ENCODE data around the gene RBM18. TPM values are rescaled to one million over a fixed set of nuclear protein-coding genes. Genes with fewer than 3 reads are reported as not detected.

Gene RBM18
- total RNA-seq, 1 experiment from 2014 or later = 32.5 TPM

DNA sequence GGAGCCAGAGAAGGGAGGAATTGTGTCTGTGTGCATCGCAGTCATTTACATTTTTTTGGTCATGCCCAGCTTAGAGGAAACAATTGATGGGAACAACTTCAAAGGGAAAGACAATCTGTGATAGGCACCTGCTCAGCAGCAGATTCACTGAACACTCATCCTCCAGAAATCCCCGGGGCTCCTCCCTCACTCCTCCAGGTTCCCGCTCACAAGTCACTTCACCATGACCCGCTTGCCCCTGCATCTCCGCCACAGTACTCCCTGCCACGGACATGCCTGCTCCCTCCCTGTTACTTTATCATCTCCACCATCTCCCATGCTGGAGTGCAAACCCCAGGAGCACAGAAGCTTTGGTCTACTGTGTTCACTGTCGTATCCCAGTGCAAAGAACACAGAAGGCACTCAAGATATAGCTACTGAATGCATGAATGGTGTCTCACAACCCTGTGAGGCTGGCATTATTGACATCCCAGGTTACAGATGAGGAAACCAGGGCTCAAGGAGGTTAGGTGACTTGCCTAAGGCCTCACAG, 52.1 kb downstream of the RBM18 start:
- H3K4me1 ChIP-seq (ENCODE audit: control insufficient read depth in 1 of 2, insufficient read depth in 2 of 2, low read length in 2 of 2) = peaks cover 3 to 16% of the 10 kb centered on the region in 2 experiments; a peak in 3 of 4 replicates
- H3K9ac ChIP-seq (ENCODE audit: low read length) = no peak overlapping the region
- no peak overlapping the region for H3K4me2 ChIP-seq (ENCODE audit: low read length)
- intact Hi-C loops (cut with micrococcal nuclease) = no loop called here
- H3K9me3 ChIP-seq (ENCODE audit: control insufficient read depth in 1 of 2, insufficient read depth in 1 of 2, low read depth in 1 of 2, low read length in 2 of 2) = no peaks in the 10 kb centered on the region
- BruUV-seq (replicated peaks) = no TSS peak
- no peaks in the 10 kb centered on the region for H4K20me1 ChIP-seq (ENCODE audit: insufficient read depth)
- ATAC-seq (no peak), DNase-seq (ENCODE audit: low read depth, low spot score) (no peak)
- no peak overlapping the region for H3K4me3 ChIP-seq (replicated peaks in 1 of 2; ENCODE audit: low read depth in 1 of 2, low read length in 2 of 2)
- ChIA-PET POLR2A (no interaction called here), CTCF (no interaction called here), RAD21 (ENCODE audit: low non-redundant PET in 1 of 2, low total read pairs in 2 of 2, uncharacterized antibody in 2 of 2, unreplicated experiment in 2 of 2) (no interaction called here)
- no peak overlapping the region for H3K27ac ChIP-seq (ENCODE audit: low read depth, low read length)
- no peaks in the 10 kb centered on the region for H3K27me3 ChIP-seq (ENCODE audit: insufficient read depth, low read length)
- TF ChIP-seq SRF (IDR thresholded peaks at IDR 0.05; ENCODE audit: low read depth) = no peak
- TF ChIP-seq JUND (IDR thresholded peaks at IDR 0.05) = no peak
- no peak for TF ChIP-seq YY1 (IDR thresholded peaks at IDR 0.05; ENCODE audit: extremely low read depth, insufficient replicate concordance, low read depth, low read length)
- no peak for TF ChIP-seq CBX3 (IDR thresholded peaks at IDR 0.05; ENCODE audit: low read depth)
- no peak for TF ChIP-seq SP1 (IDR thresholded peaks at IDR 0.05; ENCODE audit: low read depth)
- TF ChIP-seq ZFX (IDR thresholded peaks at IDR 0.05) = no peak
- TF ChIP-seq ELF1 (IDR thresholded peaks at IDR 0.05; ENCODE audit: borderline replicate concordance, low read depth) = no peak
- TF ChIP-seq FOSL1 (IDR thresholded peaks at IDR 0.05; ENCODE audit: low read depth) = no peak
- no peak for TF ChIP-seq EGR1 (IDR thresholded peaks at IDR 0.05; ENCODE audit: low read depth)
- TF ChIP-seq EZH2 (IDR thresholded peaks at IDR 0.05) = no peak
- TF ChIP-seq, protein P1, sequence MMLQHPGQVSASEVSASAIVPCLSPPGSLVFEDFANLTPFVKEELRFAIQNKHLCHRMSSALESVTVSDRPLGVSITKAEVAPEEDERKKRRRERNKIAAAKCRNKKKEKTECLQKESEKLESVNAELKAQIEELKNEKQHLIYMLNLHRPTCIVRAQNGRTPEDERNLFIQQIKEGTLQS (IDR thresholded peaks at IDR 0.05) = no peak
- TF ChIP-seq EZH2phosphoT487 (IDR thresholded peaks at IDR 0.05; ENCODE audit: borderline replicate concordance) = no peak
- no peak for TF ChIP-seq REST (IDR thresholded peaks at IDR 0.05; ENCODE audit: low read depth)
- no peak for TF ChIP-seq SIN3A (IDR thresholded peaks at IDR 0.05; ENCODE audit: low read depth)
- TF ChIP-seq, protein P2, sequence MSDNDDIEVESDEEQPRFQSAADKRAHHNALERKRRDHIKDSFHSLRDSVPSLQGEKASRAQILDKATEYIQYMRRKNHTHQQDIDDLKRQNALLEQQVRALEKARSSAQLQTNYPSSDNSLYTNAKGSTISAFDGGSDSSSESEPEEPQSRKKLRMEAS (IDR thresholded peaks at IDR 0.05) = no peak
- no peak for TF ChIP-seq POLR2AphosphoS5 (IDR thresholded peaks at IDR 0.05; ENCODE audit: low read depth, low read length)
- no peak for TF ChIP-seq TCF7L2 (IDR thresholded peaks at IDR 0.05; ENCODE audit: borderline replicate concordance, extremely low read depth, insufficient read depth, insufficient read length)
- no peak for TF ChIP-seq POLR2A (IDR thresholded peaks at IDR 0.05; ENCODE audit: borderline replicate concordance, extremely low read depth, insufficient read depth, insufficient read length)
- TF ChIP-seq, protein P3, sequence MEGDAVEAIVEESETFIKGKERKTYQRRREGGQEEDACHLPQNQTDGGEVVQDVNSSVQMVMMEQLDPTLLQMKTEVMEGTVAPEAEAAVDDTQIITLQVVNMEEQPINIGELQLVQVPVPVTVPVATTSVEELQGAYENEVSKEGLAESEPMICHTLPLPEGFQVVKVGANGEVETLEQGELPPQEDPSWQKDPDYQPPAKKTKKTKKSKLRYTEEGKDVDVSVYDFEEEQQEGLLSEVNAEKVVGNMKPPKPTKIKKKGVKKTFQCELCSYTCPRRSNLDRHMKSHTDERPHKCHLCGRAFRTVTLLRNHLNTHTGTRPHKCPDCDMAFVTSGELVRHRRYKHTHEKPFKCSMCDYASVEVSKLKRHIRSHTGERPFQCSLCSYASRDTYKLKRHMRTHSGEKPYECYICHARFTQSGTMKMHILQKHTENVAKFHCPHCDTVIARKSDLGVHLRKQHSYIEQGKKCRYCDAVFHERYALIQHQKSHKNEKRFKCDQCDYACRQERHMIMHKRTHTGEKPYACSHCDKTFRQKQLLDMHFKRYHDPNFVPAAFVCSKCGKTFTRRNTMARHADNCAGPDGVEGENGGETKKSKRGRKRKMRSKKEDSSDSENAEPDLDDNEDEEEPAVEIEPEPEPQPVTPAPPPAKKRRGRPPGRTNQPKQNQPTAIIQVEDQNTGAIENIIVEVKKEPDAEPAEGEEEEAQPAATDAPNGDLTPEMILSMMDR (IDR thresholded peaks at IDR 0.05 in 2 of 3, conservative IDR thresholded peaks at IDR 0.05 in 1 of 3; ENCODE audit: borderline replicate concordance in 1 of 3, insufficient read depth in 1 of 3, low read depth in 2 of 3, low read length in 2 of 3) = no peak
- H3K9me2 ChIP-seq (ENCODE audit: insufficient read depth) = no peaks in the 10 kb centered on the region
- no peaks in the 10 kb centered on the region for H3K79me2 ChIP-seq (ENCODE audit: insufficient read depth, low read length)
- no peak overlapping the region for H2AFZ ChIP-seq (ENCODE audit: low read depth, low read length, poor library complexity, severe bottlenecking)
- no peaks in the 10 kb centered on the region for H3K36me3 ChIP-seq (ENCODE audit: control insufficient read depth in 1 of 2, insufficient read depth in 2 of 2, low read length in 2 of 2)

Data from HCT116 (cell line).